GM18502 (cell line): ENCODE data around the gene YWHAH.

Experiments used
- ATAC-seq: cut with Tn5 transposase; IDR thresholded peaks from one replicate; pipeline ENCODE4 v1.9.1; 2021; ENCODE audit warnings: mild to moderate bottlenecking; ENCODE audit not compliant: unreplicated experiment, poor library complexity

Gene YWHAH

GRCh38 chr22:31945971-31946680, 1.8 kb downstream of the YWHAH start:
- ATAC-seq: no peak

DNA sequence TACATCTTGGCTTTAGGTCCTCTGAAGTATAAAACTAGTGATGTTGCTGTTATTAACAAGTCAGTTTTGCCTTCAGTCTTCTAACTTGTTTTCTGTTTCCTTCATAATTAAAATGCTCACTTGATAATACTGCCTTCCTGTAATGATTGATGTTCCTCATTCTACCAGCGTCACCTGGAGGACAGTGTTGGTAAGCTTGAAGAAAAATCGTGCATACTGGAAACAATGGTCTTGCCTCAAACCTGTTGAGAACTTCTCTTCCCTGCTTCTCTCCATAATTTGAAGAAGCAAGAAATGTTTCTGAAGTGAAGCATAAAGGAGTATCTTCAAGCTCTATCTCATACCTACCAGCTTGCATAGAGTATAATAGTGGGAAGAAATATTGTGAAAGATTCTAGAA, 3.0 kb downstream of the YWHAH start:
- ATAC-seq: no peak

DNA sequence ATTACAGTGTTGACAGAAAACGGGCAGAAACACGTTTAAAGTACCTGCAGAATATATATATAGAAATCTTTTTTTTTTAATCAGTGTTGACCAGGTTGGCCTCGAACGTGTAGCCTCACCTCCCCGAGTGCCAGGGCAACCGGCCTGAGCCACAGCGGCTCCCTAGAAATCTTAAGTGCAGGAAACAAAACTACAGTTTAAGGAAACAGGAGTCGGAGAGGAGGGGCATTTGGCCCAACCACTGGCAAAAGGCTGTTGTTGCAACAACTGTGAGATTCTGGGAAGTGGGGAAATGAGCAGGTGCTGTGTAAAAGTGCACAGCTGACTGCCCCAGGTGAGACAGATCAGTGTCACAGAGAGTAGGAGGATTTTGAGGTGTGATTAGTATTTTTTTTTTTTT, 3.7 kb downstream of the YWHAH start:
- no peak for ATAC-seq

GRCh38 chr22:31950226-31950625, 5.9 kb downstream of the YWHAH start:
- ATAC-seq: no peak

DNA sequence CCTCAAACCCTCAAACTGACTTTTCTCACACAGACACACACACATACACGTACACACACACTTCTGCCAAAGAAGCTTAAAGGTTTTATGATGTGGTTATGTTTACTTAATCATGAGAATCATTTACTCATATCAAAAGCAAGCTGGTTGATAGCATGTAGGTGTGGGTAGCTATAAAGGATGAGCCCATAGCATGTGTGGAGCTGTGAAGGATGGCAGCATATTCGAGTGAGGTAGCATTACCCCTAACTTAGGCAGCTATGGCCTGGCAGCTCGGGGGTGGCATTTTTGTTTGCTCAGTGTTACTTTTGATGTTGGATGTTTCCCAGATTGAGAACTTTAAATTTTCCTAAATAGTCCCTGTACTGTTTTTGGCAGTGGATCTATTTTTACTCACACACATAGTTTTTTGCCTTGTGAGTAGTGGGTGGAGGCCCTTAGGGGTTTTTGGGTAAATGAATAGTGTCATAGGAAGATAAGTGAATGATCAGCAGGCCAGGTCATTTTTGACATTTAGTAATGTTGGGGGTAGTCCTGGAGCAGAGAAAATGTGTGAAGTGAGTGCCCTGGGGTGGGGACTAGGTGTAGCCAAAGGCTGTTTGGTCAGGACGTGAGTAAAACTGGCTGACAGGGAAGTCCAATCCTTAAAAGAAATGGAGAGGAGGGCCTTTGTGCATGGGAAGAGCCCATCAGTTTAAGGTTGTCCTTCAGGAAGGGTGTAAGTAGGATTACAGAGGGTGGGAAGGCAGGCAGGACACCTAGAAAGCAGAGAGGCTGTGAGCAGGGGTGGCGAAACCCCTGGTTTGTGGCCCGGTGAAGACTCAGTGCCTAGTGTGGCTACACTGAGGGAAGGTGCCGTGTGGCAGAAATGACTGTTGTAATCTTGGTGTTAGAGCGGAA, 7.1 kb downstream of the YWHAH start:
- no peak for ATAC-seq

- ATAC-seq: no peak
These were observed 7.7 kb downstream of the YWHAH start for GRCh38 chr22:31952094-31952401.

DNA sequence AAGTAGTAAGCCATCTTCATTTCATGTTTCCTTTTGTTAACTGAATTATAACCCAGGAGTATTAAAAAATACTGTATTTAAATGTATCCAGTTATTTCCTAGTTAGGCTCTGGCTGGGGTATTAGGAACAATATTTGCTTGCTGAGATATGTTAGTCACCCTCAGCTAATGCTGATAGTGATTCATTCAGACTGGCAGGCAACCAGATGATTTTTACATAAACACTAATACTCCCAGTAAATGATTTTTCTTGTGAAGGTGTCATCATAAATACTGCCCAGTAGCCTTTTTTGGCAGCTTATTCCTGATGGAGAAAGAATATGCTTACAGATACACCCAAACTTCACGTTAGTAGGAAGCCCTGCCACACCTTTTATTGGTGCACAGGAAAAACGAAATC, 8.1 kb downstream of the YWHAH start:
- no peak for ATAC-seq

DNA sequence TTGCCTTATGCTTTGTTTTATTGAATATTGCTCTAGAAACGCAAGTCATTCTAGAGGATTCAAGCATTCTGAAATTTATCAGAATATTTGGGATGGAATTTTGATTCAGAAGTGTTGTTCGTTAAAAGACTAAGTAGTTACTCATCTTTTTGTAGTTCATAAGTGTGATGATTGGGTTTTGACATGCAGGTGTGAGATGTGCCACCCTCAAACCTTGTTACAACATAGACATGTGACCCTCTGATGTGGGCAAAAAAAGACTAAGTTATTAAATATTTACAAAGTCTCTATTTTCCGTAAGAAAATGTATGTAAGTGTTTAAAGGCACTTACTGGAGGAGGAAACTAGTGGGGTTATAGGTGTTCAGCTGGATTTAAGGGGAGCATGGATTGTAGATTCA, 8.9 kb downstream of the YWHAH start:
- no peak for ATAC-seq

DNA sequence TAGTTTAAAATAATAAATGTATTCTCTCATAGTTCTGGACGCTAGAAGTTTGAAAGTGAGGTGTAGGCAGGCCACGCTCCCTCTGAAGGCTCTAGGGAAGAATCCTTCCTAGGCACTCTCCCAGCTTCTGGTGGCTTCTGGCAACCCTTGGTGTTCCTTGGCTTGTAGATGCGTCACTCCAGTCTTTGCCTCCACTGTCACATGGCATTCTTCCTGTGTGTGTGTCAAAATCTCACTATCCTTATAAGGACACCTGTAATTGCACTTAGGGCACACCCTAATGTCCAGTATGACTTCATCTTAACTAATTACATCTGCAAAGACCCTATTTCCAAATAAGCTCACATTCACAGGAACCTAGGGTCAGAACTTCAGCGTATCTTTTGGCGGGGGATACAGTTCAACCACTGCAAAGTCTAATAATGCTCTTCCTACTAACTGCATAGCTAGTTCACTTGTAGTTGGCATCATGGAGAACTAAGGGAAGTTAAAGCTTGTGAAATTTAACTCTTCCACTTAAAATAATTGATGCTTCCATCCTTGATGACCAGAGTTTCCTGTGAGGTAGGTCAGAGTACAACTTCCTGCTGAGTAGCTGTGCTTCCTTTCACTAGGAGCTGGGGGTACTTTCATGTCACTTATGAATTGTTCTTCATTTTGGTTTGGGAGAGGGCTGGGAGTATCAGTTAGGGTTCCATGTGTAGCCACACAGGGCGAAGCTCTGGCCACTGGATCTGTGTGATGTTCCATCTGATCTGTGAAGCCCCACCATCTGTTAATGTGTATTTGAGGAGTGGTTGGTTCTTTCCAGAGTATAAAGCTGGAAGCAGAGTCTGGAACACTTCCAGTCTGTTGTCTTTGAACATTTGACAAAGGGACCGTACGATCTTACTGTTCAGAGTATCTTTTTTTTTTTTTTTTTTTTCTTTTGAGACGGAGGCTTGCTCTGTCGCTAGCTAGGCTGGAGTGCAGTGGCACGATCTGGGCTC, 10.5 kb downstream of the YWHAH start:
- ATAC-seq: no peak

DNA sequence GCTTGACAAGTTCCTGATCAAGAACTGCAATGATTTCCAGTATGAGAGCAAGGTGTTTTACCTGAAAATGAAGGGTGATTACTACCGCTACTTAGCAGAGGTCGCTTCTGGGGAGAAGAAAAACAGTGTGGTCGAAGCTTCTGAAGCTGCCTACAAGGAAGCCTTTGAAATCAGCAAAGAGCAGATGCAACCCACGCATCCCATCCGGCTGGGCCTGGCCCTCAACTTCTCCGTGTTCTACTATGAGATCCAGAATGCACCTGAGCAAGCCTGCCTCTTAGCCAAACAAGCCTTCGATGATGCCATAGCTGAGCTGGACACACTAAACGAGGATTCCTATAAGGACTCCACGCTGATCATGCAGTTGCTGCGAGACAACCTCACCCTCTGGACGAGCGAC, 12.0 kb downstream of the YWHAH start:
- ATAC-seq: no peak

GRCh38 chr22:31957970-31958594, 13.7 kb downstream of the YWHAH start:
- ATAC-seq: no peak

DNA sequence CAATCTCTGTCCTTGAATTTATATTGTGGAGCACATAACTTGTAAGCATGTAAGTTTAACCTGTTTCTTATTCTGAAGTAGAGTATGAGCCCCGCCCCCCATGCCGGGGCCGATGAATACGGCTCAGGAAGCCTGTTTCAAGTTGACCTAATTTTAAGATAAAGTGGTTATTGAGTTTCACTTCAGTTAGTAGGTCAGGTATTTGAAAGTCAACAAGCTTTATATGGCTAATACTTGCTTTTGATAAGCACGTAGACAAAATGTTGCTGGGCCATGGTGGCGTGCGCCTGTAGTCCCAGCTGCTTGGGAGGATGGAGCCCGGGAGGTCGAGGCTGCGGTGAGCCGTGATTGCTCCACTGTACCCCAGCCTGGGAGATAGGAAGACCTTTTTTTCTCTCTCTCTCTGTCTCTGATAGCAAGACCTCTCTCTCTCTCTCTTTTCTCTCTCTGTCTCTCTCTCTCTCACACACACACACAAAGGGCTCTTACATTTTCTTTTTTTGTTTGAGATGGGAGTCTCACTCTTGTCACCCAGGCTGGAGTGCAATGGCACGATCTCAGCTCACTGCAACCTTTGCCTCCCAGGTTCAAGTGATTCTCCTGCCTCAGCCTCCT, 14.4 kb downstream of the YWHAH start:
- no peak for ATAC-seq

- ATAC-seq: no peak
These were observed 16.4 kb downstream of the YWHAH start for GRCh38 chr22:31960767-31961166.

GRCh38 chr22:31962387-31963125, 18.2 kb downstream of the YWHAH start:
- no peak for ATAC-seq

- ATAC-seq: no peak
These were observed 23.7 kb downstream of the YWHAH start for GRCh38 chr22:31968022-31968421.

DNA sequence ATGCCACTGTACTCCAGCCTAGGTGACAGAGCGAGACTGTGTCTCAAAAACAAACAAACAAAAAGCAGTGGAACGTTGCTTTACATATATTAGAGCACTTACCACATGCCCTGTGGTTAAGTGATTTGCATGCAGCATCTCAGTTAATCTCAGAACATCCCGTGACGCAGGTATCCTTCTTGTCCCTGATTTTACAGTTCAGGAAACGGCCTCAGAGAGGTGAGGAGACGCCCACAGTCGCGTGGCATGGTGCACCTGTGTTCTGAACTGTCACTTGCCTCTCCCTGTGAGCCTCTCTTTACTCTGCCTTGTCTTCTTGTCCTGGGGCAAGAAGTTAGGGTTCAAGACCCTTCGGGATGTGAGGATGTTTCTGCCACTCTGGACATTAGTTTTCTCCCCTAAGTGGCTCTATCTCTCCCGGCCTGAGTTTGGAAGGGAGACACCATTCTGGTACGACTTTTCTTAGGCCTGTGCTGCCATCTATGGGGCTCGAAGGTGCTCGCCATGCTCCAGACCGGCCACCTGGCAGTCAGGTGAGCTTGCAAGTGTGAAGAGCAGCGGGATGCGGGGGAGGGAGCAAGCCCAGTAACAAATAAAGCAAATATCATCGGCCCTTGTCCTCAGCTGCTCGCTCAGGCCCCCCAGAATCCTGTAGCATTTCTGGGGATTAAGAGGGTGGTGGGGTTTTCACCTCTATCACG, 25.6 kb downstream of the YWHAH start:
- ATAC-seq: peak; percentile 46

DNA sequence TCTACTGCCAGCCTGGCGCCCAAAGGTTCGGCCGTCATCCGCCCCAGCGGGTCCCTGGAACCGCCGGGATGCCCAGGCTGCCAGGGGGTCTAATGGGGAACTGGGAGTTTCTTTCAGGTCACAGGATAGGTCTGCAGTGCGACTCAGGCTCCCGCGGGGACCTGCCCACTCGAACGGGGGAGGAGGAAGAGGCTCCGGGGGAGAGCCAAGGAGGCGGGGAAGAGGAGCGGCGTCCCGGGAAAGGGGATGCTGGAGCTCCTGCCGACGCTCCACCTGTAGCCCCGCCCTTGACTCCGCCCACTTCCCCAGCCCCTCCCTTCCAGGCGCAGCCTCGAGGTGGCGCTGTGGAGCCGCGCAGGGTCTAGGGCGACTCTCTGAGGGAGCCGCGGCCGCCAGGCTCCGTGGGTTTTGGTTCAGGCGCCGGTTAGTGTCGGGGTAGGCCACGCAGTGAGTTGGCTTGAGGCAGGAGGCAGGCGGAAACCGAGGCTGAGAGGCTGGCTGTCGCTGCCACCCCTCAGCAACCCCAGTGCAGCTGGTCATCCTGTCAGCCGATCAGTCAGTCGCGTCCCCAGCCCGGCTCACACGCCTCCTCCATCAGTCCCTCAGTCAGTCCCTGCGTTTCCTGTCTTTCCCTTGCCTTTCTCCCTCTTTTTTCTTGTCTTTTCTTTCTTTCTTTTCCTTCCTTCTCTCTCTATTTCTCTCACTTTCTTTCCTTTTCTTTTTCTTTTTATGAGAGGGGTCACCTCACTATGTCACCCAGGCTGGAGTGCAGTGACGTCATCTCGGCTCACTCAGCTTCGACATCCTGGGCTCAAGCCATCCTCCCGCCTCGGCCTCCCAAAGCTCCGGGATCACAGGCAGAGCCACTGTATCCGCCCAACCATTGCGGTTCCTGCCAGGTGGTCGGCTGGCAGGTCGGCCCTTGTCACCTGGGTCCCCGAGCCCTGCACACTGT, 26.4 kb downstream of the YWHAH start:
- peak; percentile 72 for ATAC-seq
